ENCODE results near the gene ZFYVE1.
"Not testable (repeated sequence)": the region's sequence is repeated elsewhere in the genome, so short reads cannot be mapped to it uniquely, and the experiment has no call there.

Gene ZFYVE1

GRCh38 chr14:72999316-72999715 lies 27.6 kb downstream of the ZFYVE1 start:
- FAIRE-seq = no peak

DNA sequence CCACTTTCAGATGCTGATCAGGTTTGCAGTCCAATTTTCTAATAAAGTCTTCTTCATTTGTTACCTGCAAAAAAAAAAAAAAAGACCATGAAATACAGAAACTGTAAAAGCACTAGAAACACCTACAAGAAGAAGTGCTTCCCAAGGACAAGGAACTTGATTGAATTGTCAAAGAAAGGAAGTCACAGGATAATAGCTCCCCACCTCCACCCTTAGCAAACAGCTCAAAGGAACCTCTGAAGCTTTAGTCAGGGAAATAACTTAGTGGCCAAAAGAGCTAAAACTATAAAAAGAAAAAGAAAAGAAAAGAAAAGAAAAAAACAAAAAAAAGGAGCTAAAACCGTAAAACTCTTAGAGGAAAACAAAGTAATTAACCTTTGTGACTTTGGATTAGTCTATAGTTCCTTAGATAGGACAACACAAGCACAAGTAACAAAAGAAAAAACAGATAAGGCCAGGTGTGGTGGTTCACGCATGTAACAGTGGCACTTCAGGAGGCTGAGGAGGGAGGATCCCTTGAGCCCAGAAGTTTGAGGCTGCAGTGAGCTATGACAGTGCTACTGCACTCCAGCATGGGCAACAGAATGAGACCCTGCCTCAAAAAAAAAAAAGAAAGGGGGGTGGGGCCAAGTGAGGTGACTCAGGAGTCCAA lies 28.5 kb downstream of the ZFYVE1 start:
- no peak for FAIRE-seq

DNA sequence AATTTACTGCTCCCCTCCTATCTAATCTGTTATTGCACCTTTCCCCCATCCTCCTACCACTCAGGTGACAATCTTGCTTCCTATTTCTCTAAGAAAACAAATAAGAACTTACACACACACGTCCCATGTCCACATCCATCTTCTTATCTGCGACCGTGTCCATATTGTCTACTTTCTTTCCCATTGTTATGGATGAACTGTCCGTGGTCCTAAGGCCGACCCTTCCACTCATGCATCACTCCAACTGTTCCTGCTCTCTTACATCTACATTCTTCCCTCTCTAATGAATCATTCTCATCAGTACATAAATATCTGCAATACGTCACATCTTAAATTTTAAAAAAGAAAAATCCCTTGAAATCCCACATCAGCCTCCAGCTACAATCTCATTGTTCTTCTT lies 30.0 kb downstream of the ZFYVE1 start:
- FAIRE-seq = no peak

GRCh38 chr14:72990171-72990570 lies 36.7 kb downstream of the ZFYVE1 start:
- no peak for FAIRE-seq

DNA sequence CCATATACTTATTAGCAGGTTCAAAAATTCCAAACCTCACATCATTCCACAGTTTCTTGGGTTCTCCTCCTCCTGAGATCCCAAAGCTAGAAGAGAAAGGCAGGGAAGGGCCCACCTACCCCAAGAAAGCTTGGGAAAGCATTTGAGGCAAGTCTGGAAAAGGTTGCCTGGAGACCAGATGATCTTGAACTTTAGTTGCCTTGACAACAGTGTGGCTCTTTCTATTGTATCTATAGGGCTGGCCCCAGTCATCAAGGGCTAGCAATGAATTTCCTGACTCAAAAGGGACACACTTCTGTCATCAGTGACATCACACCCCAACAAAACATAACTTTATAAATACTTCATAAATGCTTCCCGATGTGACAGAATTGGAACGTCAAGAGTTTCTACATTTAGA lies 40.0 kb downstream of the ZFYVE1 start:
- no peak for FAIRE-seq

- no peak for FAIRE-seq
These were observed 40.7 kb downstream of the ZFYVE1 start for GRCh38 chr14:72986214-72986613.

- FAIRE-seq = no peak
These were observed 44.7 kb downstream of the ZFYVE1 start for GRCh38 chr14:72982146-72982708.

DNA sequence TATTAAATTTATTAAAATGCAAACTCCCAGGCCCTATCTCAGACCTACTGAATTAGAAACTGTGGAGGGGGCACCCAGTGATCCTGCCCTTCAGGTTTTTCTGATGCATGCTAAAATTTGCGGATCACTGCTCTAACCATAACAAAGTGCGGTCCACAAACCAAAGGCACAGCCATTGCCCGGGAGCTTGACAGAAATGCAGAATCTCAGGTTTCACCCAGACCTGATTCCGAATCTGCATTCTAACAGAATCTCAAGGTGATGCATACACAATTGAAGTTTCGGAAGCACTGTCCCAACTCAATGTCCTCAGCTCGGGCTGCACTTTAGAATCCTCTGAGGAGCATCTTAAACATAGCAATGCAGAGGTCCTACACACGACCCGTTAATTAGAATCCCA lies 46.0 kb downstream of the ZFYVE1 start:
- no peak for FAIRE-seq

GRCh38 chr14:72978856-72979255 lies 48.0 kb downstream of the ZFYVE1 start:
- FAIRE-seq = no peak

- no peak for FAIRE-seq
These were observed 51.1 kb downstream of the ZFYVE1 start for GRCh38 chr14:72975770-72976169.

DNA sequence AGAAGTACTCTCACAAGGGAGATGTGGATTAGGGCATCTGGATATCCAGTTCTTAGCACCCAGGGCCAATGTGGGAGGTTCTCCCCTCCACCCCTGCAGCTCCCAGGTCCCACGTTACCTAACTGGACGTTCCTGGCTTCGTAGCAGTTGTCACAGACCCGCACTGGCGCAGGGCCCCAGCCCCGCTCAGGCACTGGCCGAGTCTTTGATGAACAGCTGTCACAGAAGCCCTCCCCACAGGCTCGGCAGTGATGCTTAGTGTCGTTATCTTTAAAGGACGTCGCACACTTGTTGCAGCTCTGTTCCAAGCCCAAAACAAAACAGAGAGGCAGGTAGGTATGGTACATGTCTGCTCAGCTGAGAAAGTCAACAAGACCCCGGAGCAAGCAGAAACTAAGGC lies 52.2 kb downstream of the ZFYVE1 start:
- FAIRE-seq = no peak

DNA sequence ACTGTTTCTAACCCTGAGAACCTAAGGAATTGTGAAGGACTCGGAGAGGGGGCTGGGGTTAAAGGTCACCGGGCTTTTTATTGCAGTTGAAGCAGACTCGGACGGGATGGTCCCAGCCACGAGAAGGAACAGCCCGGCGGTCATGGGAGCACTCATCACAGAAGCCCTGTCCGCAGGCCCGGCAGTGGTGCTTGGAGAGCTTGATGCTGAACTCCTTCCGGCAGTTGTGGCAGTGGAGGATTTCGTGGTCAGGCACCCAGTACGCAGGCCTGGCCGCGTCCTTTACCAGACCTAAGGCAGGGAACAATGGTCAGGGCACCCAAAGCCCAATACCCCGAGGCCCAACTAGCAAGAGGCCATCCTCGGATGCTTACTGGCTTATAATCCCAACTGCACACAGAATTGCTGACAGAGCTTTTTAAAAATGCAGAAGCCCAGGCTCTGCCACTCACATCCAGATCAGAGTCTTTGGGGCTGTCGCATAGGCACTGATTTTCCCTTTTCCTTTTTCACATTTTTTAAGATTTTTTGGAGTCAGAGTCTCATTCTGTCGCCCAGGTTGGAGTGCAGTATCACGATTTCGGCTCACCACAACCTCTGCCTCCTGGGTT lies 56.0 kb downstream of the ZFYVE1 start:
- no peak for FAIRE-seq

- FAIRE-seq = no peak
These were observed 56.8 kb downstream of the ZFYVE1 start for GRCh38 chr14:72970058-72970630.

- no peak for FAIRE-seq
These were observed 58.6 kb downstream of the ZFYVE1 start for GRCh38 chr14:72968316-72968715.

GRCh38 chr14:72966038-72966437 lies 60.9 kb downstream of the ZFYVE1 start:
- no peak for FAIRE-seq

DNA sequence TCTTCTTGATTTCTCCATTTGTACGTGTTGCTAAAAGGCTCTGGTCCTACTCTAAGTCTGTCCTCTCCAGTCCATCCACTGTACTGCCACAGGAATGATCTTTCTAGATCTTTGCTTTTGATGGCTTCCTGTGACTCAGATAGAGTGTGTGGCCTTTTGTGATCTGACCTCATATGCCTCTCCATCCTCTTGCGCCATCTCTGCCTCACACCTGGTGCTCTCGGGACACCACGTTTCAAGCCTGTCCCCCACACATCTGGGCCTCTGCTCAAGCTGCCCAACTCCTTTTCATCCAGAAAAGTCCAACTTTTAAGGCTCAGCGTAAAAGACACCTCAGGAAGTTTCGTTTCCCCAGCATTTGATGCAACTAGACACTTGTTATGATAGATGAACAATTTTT lies 61.7 kb downstream of the ZFYVE1 start:
- no peak for FAIRE-seq

DNA sequence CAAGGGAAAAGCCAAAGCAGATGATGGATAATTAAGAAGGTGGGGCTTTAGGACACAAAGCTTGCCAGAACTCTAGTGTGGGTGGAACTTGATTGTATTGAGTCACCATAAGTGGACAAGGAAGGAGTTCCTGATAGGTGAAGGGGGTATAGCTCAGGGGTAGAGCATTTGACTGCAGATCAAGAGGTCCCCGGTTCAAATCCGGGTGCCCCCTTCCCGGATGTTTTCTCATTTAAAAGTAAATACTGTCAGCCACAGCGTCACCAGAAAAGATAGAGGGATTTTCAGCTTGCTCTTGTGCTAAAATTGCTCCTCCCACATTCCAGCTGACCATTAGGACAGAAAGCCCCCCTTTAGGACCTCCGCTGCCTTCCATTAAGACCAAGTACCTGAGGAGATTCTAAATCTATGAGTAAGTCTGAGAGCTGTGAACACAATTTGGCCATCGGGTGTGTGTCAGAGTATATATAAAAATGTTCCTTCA lies 64.0 kb downstream of the ZFYVE1 start:
- FAIRE-seq = no peak

DNA sequence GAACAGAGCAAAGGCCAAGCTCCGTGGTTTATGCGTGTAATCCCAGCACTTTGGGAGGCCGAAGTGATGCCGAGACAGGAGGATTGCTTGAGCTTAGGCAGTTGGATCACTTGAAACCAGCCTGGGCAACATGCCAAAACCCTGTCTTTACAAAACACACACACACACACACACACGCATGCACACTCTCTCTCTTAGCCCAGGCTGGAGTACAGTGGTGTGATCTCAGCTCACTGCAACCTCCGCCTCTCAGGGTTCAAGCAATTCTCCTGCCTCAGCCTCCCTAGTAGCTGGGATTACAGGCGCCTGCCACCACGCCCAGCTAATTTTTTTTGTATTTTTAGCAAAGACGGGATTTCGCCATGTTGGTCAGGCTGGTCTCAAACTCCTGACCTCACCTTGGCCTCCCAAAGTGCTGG lies 64.6 kb downstream of the ZFYVE1 start:
- FAIRE-seq = not testable (repeated sequence)

DNA sequence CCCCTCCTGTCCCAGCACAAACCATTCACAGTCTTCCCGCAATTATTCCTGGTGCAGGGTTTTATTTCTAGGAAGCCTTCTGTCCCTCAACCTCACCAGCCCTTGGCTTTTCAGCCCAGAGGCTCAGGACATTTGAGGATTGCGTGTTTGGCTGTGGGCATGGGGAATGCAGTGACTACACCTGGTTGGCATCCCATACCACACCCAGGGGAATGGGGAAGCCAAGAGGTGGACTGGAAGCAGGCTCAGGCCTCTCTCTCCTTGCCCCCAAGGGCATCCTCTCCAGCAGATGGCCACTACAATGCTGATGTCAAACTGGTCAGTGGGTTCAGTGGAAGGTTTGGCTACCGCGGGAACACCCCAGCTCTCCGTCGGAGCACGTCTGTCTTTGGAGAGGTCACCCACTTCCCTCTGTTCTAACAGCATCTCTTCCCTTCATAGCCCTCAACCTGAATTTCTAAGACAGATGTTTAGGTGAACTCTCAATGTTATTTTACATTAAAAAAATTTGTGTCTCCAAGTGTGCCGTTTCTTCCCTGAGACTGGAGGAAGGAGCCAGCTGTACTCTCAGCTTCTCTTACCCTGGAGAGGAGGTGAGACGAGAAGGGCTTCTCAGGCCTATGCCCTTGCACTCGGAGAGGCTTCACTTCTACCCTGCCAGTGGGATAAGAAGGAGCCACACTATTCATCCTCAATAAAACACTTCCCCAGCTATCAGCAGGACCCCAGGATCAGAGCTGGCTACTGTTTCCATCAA lies 65.1 kb downstream of the ZFYVE1 start:
- FAIRE-seq = no peak

GRCh38 chr14:72961016-72961415 lies 65.9 kb downstream of the ZFYVE1 start:
- FAIRE-seq = not testable (repeated sequence)

DNA sequence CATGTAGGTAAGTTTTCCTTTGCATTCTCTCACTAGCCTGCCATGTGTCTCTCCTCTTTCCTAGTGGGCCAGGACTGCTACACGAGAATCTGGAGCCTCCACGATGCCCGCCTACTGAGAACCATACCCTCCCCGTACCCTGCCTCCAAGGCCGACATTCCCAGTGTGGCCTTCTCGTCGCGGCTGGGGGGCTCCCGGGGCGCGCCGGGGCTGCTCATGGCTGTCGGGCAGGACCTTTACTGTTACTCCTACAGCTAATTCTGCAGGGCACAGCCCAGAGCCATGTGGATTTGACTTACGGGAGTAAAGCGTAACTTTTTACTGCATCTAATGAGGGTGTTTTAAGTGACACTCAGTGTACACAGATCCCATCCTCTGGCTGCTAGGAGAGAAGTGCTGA lies 68.4 kb downstream of the ZFYVE1 start:
- FAIRE-seq = no peak

GRCh38 chr14:72957213-72957612 lies 69.7 kb downstream of the ZFYVE1 start:
- FAIRE-seq = no peak

DNA sequence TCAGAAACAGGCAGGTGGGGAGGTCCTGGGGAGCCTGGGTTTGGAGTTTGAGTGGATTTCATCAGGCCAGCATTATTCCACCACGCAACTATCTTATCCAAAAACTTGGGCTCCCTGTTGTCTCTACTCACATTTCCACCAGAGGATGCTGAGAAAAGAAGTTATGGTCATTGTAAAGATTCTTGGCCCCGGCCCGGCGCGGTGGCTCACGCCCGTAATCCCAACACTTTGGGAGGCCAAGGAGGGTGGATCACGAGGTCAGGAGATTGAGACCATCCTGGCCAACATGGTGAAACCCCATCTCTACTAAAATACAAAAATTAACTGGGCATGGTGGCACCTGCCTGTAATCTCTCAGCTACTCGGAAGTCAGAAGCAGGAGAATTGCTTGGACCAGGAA lies 70.2 kb downstream of the ZFYVE1 start:
- FAIRE-seq = not testable (repeated sequence)
